ENCODE measurements around the gene COL18A1.

COL18A1 gene

DNA sequence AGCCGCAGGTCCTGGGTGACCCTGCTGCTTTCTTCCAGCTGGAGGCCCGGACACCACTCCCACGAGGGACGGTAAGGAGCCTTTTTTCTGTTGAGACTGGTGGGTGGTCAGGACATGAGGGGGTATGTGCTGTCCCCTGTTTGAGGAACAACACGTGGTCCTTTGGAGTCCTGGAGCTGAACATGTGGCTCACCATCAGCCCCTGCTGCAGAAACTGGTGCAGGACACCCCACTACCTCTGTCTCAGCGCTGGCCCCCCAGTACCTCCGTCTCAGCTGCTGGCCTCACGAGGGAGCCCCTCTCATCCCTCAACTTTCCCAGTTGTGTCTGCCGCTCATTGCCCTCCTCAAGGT is 102.5 kb downstream of the COL18A1 start:
- Histone ChIP-seq H3K4me3 (ENCODE audit: low read length) (no peak overlapping the region), H3K9me3 (ENCODE audit: insufficient read depth, low read depth, low read length) (no peaks in the 10 kb centered on the region), H3K27ac (ENCODE audit: low read depth, low read length) (no peak overlapping the region), H3K36me3 (ENCODE audit: insufficient read depth, low read length) (peaks cover 37% of the 10 kb centered on the region), H3K27me3 (ENCODE audit: insufficient read depth, low read length) (no peaks in the 10 kb centered on the region), H3K4me1 (ENCODE audit: insufficient read depth, low read length) (no peaks in the 10 kb centered on the region), H3K9ac (ENCODE audit: low read depth, low read length) (no peak overlapping the region)
- 94% methylated on average over 9 of the region's 9 CpGs for WGBS

DNA sequence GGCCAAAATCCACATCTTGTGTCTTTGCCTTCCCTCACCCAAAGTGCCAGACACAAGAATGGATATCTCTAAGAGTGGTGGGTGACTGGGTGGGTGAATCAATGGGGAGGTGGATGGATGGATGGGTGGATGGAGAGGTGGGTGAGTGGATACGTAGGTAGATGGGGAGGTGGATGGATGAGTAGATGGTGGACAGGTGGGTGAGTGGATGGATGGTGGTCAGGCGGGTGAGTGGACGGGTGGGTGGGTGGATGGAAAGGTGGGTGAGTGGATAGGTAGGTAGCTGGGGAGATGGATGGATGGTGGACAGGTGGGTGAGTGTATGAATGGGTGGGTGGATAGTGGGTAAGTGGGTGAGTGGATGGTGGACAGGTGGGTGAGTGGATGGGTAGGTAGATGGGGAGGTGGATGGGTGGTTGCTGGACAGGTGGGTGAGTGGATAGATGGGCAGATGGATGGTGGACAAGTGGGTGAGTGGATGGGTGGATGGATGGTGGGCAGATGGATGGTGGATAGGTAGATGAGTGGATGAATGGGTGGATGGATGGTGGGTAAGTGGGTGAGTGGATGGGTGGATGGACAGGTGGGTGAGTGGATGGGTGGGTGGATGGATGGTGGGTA is 103.0 kb downstream of the COL18A1 start:
- Histone ChIP-seq H3K9ac (ENCODE audit: low read depth, low read length) (no peak overlapping the region), H3K9me3 (ENCODE audit: insufficient read depth, low read depth, low read length) (no peaks in the 10 kb centered on the region), H3K27me3 (ENCODE audit: insufficient read depth, low read length) (no peaks in the 10 kb centered on the region), H3K4me1 (ENCODE audit: insufficient read depth, low read length) (no peaks in the 10 kb centered on the region), H3K36me3 (ENCODE audit: insufficient read depth, low read length) (peaks cover 37% of the 10 kb centered on the region), H3K4me3 (ENCODE audit: low read length) (no peak overlapping the region), H3K27ac (ENCODE audit: low read depth, low read length) (no peak overlapping the region)
- WGBS: 92% methylated on average over 3 of the region's 3 CpGs

DNA sequence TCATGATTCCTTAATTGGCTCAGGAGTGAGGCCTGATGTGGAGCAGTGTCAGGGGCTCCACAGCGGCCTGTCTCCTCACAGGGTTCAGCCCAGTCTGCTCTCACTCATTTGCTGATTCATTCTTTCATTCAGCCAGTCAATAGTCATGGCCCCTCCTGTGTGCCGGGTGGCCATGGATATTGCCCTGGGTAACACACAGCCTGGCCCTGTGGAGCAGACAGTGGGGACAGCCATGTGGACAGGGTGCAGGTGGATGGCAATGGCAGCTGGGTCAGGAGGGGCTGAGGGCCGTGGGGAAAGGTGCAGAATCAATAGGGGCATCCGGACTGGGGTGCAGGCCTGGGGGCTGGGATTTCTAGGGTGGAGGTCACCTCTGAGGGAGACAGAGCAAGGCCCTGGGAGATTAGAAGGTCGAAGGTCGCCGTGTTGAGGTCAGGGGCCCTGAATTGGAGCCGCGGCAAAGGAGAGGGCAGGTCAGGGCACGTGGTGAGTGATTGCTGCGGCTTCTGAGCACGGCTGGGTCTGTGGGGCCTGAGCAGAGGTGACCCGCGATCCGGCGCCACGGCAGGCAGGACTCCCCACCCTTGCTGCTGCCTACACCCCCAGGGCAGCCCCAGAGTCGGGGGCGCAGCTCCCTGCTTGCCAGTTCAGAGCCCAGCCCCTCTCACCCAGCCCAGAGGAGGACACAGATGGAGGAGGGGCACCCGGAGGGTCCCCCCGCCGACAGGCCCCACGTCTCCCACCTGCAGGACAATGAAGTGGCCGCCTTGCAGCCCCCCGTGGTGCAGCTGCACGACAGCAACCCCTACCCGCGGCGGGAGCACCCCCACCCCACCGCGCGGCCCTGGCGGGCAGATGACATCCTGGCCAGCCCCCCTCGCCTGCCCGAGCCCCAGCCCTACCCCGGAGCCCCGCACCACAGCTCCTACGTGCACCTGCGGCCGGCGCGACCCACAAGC is 103.9 kb downstream of the COL18A1 start:
- Histone ChIP-seq H3K27ac (ENCODE audit: low read depth, low read length) (no peak overlapping the region), H3K4me3 (ENCODE audit: low read length) (no peak overlapping the region), H3K9ac (ENCODE audit: low read depth, low read length) (no peak overlapping the region), H3K9me3 (ENCODE audit: insufficient read depth, low read depth, low read length) (no peaks in the 10 kb centered on the region), H3K36me3 (ENCODE audit: insufficient read depth, low read length) (peaks cover 40% of the 10 kb centered on the region), H3K27me3 (ENCODE audit: insufficient read depth, low read length) (no peaks in the 10 kb centered on the region), H3K4me1 (ENCODE audit: insufficient read depth, low read length) (no peaks in the 10 kb centered on the region)
- 90% methylated on average over 42 of the region's 42 CpGs for WGBS

DNA sequence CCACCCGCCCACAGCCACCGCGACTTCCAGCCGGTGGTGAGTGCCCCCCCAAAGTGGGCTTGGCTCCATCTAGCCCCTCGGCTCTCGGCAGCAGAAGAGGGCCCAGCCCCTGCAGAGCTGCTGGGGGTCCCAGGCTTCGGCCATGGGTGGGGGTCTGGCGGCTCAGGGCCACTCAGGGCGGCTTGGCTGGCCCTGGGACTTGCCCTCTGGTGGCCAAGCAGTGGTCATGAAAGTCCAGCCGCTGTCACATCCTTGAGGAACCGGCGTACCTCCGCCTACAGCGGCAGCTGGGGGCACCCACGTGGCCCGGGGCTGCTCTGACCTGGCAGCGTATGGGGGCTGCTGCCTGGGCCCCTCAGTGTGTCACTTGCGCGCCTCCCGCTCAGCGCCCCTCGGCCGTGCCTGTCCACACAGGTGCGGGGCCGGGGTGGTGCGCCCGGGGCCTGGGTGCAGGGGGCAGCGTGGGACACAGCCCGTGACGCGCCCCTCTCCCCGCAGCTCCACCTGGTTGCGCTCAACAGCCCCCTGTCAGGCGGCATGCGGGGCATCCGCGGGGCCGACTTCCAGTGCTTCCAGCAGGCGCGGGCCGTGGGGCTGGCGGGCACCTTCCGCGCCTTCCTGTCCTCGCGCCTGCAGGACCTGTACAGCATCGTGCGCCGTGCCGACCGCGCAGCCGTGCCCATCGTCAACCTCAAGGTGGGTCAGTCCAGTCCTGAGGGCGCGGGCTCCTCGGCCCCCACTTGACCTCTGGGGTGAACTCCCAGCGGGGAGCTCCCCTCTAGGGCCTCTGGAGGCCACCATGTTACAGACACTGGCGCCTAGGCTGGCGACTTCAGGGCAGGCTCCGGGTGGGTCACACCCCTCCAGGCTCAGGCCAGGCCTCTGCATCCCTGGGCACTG is 104.9 kb downstream of the COL18A1 start:
- H3K27ac ChIP-seq (ENCODE audit: low read depth, low read length): no peak overlapping the region
- WGBS: 94% methylated on average over 61 of the region's 61 CpGs
- H3K4me3 ChIP-seq (ENCODE audit: low read length): no peak overlapping the region
- H3K27me3 ChIP-seq (ENCODE audit: insufficient read depth, low read length): no peaks in the 10 kb centered on the region
- H3K9ac ChIP-seq (ENCODE audit: low read depth, low read length): no peak overlapping the region
- no peaks in the 10 kb centered on the region for H3K4me1 ChIP-seq (ENCODE audit: insufficient read depth, low read length)
- peaks cover 41% of the 10 kb centered on the region for H3K36me3 ChIP-seq (ENCODE audit: insufficient read depth, low read length)
- H3K9me3 ChIP-seq (ENCODE audit: insufficient read depth, low read depth, low read length): no peaks in the 10 kb centered on the region

DNA sequence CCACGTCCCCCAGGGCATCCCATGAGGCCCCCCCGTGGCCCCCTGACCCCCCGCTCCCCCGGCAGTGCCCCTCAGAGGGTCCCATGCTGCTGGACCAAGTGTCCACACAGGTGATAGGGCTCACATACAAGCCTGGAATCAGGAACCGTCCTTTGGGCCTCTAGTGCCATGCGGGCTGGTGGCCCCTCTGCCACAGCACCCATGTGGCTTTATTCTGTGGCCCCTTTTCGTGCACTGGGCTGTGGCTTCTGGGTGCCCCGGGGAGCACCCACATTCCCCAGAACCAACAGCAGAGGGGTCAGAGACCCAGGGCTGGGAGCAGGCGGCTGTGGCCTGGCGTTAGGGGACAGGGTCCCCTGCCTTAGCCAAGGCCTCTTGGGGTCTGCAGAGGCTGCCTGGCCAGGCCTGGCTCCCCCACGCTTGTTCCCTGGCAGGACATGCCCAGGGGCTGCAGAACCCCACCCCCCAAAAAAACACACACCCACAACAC is 105.5 kb downstream of the COL18A1 start:
- Histone ChIP-seq H3K27ac (ENCODE audit: low read depth, low read length) (no peak overlapping the region), H3K36me3 (ENCODE audit: insufficient read depth, low read length) (peaks cover 43% of the 10 kb centered on the region), H3K4me1 (ENCODE audit: insufficient read depth, low read length) (no peaks in the 10 kb centered on the region), H3K27me3 (ENCODE audit: insufficient read depth, low read length) (no peaks in the 10 kb centered on the region), H3K4me3 (ENCODE audit: low read length) (no peak overlapping the region), H3K9ac (ENCODE audit: low read depth, low read length) (no peak overlapping the region), H3K9me3 (ENCODE audit: insufficient read depth, low read depth, low read length) (no peaks in the 10 kb centered on the region)
- WGBS: 78% methylated on average over 11 of the region's 11 CpGs

DNA sequence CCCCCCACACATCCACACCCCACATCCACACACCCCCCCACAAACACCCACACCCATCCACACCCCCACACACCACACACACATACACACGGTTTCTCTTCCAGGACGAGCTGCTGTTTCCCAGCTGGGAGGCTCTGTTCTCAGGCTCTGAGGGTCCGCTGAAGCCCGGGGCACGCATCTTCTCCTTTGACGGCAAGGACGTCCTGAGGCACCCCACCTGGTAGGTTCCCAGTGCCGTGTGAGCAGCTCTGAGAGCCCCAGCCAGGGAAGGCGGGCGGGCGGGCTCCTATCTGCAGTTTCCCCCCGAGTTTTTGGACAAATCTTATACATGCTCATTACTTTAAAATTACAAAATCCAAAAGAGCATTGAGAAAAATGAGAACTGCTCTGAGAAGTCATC is 106.0 kb downstream of the COL18A1 start:
- 85% methylated on average over 12 of the region's 12 CpGs for WGBS
- H3K27ac ChIP-seq (ENCODE audit: low read depth, low read length): no peak overlapping the region
- H3K9me3 ChIP-seq (ENCODE audit: insufficient read depth, low read depth, low read length): no peaks in the 10 kb centered on the region
- H3K4me3 ChIP-seq (ENCODE audit: low read length): no peak overlapping the region
- no peak overlapping the region for H3K9ac ChIP-seq (ENCODE audit: low read depth, low read length)
- H3K4me1 ChIP-seq (ENCODE audit: insufficient read depth, low read length): no peaks in the 10 kb centered on the region
- peaks cover 41% of the 10 kb centered on the region for H3K36me3 ChIP-seq (ENCODE audit: insufficient read depth, low read length)
- H3K27me3 ChIP-seq (ENCODE audit: insufficient read depth, low read length): no peaks in the 10 kb centered on the region

DNA sequence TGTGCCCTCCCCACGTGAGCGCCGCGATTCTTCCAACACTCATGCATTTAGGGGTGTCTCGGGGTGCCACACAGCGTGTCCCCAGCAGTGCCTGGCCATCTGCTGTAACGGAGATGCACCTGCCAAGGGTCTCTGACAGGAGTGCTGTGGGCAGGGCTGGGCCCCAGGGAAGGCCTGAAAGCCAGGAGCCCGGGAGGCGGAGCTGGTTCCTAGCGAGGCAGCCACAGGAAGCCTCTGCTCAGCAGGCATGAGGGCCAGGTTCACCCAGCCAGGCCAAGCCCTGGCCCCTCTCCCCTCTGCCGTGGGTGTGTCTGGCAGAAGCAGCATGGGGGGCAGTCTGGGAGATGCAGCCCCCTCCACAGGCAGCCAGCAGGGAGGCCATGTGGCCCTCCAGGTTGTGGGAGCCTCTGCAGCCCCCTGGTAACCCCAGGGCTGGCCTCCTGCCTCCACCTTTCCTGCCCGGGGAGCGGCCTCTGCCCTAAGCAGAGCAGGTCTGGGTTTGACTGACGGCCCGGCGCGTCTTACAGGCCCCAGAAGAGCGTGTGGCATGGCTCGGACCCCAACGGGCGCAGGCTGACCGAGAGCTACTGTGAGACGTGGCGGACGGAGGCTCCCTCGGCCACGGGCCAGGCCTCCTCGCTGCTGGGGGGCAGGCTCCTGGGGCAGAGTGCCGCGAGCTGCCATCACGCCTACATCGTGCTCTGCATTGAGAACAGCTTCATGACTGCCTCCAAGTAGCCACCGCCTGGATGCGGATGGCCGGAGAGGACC is 106.9 kb downstream of the COL18A1 start:
- H3K27me3 ChIP-seq (ENCODE audit: insufficient read depth, low read length): no peaks in the 10 kb centered on the region
- H3K27ac ChIP-seq (ENCODE audit: low read depth, low read length): peak overlapping the region; percentile 18; the same call in 1 of the 2 replicates
- peaks cover 46% of the 10 kb centered on the region for H3K36me3 ChIP-seq (ENCODE audit: insufficient read depth, low read length)
- no peak overlapping the region for H3K9ac ChIP-seq (ENCODE audit: low read depth, low read length)
- WGBS: 89% methylated on average over 35 of the region's 35 CpGs
- no peak overlapping the region for H3K4me3 ChIP-seq (ENCODE audit: low read length)
- H3K9me3 ChIP-seq (ENCODE audit: insufficient read depth, low read depth, low read length): no peaks in the 10 kb centered on the region
- no peaks in the 10 kb centered on the region for H3K4me1 ChIP-seq (ENCODE audit: insufficient read depth, low read length)

DNA sequence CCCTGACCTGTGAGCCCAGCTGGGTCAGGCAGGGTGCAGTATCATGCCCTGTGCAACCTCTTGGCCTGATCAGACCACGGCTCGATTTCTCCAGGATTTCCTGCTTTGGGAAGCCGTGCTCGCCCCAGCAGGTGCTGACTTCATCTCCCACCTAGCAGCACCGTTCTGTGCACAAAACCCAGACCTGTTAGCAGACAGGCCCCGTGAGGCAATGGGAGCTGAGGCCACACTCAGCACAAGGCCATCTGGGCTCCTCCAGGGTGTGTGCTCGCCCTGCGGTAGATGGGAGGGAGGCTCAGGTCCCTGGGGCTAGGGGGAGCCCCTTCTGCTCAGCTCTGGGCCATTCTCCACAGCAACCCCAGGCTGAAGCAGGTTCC is 107.6 kb downstream of the COL18A1 start:
- Histone ChIP-seq H3K9ac (ENCODE audit: low read depth, low read length) (no peak overlapping the region), H3K27me3 (ENCODE audit: insufficient read depth, low read length) (no peaks in the 10 kb centered on the region), H3K27ac (ENCODE audit: low read depth, low read length) (no peak overlapping the region), H3K4me1 (ENCODE audit: insufficient read depth, low read length) (no peaks in the 10 kb centered on the region), H3K36me3 (ENCODE audit: insufficient read depth, low read length) (peaks cover 44% of the 10 kb centered on the region), H3K4me3 (ENCODE audit: low read length) (no peak overlapping the region), H3K9me3 (ENCODE audit: insufficient read depth, low read depth, low read length) (no peaks in the 10 kb centered on the region)
- 98% methylated on average over 8 of the region's 8 CpGs for WGBS

DNA sequence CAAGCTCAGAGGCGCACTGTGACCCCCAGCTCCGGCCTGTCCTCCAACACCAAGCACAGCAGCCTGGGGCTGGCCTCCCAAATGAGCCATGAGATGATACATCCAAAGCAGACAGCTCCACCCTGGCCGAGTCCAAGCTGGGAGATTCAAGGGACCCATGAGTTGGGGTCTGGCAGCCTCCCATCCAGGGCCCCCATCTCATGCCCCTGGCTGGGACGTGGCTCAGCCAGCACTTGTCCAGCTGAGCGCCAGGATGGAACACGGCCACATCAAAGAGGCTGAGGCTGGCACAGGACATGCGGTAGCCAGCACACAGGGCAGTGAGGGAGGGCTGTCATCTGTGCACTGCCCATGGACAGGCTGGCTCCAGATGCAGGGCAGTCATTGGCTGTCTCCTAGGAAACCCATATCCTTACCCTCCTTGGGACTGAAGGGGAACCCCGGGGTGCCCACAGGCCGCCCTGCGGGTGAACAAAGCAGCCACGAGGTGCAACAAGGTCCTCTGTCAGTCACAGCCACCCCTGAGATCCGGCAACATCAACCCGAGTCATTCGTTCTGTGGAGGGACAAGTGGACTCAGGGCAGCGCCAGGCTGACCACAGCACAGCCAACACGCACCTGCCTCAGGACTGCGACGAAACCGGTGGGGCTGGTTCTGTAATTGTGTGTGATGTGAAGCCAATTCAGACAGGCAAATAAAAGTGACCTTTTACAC is 108.2 kb downstream of the COL18A1 start:
- Histone ChIP-seq H3K36me3 (ENCODE audit: insufficient read depth, low read length) (peaks cover 44% of the 10 kb centered on the region), H3K4me1 (ENCODE audit: insufficient read depth, low read length) (no peaks in the 10 kb centered on the region), H3K9ac (ENCODE audit: low read depth, low read length) (no peak overlapping the region), H3K4me3 (ENCODE audit: low read length) (no peak overlapping the region), H3K27me3 (ENCODE audit: insufficient read depth, low read length) (no peaks in the 10 kb centered on the region), H3K9me3 (ENCODE audit: insufficient read depth, low read depth, low read length) (peaks cover 4% of the 10 kb centered on the region; the same call in 1 of the 2 replicates), H3K27ac (ENCODE audit: low read depth, low read length) (no peak overlapping the region)
- 89% methylated on average over 19 of the region's 19 CpGs for WGBS

DNA sequence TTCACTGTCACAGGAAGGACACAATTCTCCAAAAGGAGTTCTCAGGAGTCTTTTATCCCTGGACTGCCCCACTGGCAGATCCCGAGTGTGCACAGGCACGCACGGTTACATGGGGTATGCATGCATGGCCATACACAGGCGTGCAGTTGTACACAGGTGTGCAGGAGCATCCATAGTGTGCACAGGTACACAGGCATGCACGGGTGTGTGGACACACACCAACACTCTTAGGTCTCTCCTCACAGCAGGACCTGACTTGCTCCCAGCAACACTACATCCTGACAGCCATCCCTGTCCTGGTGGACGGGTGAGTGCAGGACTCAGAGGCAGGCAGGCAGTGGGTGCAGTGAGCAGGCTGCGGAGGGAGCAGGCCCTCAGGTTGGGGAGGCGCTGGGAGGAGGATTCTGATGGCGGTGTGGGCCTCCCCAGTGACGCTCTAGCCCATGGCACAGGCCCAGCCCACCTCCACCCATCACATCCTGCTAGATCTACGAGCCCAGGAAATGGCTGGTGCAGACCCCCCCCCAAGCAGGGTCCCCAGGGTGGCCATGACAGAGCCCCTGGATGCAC is 108.9 kb downstream of the COL18A1 start:
- Histone ChIP-seq H3K9me3 (ENCODE audit: insufficient read depth, low read depth, low read length) (peaks cover 11% of the 10 kb centered on the region), H3K36me3 (ENCODE audit: insufficient read depth, low read length) (peaks cover 45% of the 10 kb centered on the region), H3K4me1 (ENCODE audit: insufficient read depth, low read length) (no peaks in the 10 kb centered on the region), H3K9ac (ENCODE audit: low read depth, low read length) (no peak overlapping the region), H3K27me3 (ENCODE audit: insufficient read depth, low read length) (no peaks in the 10 kb centered on the region), H3K4me3 (ENCODE audit: low read length) (no peak overlapping the region), H3K27ac (ENCODE audit: low read depth, low read length) (no peak overlapping the region)
- WGBS: 95% methylated on average over 11 of the region's 11 CpGs
